Measurements from ENCODE around the gene TIMMDC1.

- no peak for TF ChIP-seq EZH2 (IDR thresholded peaks at IDR 0.05; ENCODE audit: insufficient read depth, poor library complexity, severe bottlenecking)
- TF ChIP-seq EZH2phosphoT487 (IDR thresholded peaks at IDR 0.05; ENCODE audit: insufficient read depth, low read depth), result no peak
These were observed 15.2 kb upstream of the TIMMDC1 start for GRCh38 chr3:119483101-119483500.

Measured in GM23248 (cell line).